HEK293 (cell line): Measurements from ENCODE around the gene DCST1.

Experiments
- OVOL3 ChIP-seq: fragments of 450-650 bp; formaldehyde crosslinking; IDR thresholded peaks from 2 replicates; pipeline ENCODE4 v1.5.1; 2016; ENCODE audit warnings: missing biosample characterization, missing genetic modification characterization
- PRDM1 ChIP-seq: fragments of 450-650 bp; formaldehyde crosslinking; IDR thresholded peaks from 2 replicates; pipeline ENCODE4; 2016; ENCODE audit warnings: missing biosample characterization, missing genetic modification characterization
- PRDM2 ChIP-seq: fragments of 450-650 bp; formaldehyde crosslinking; IDR thresholded peaks from 2 replicates; pipeline ENCODE4 v1.5.1; 2016; ENCODE audit warnings: missing biosample characterization, missing genetic modification characterization, borderline replicate concordance
- SCRT1 ChIP-seq: fragments of 450-650 bp; formaldehyde crosslinking; IDR thresholded peaks from 2 replicates; pipeline ENCODE4 v1.5.1; 2016; ENCODE audit warnings: missing biosample characterization, missing genetic modification characterization, borderline replicate concordance
- ZBTB7A ChIP-seq: fragments of 450-650 bp; formaldehyde crosslinking; IDR thresholded peaks from 2 replicates; pipeline ENCODE4 v1.5.1; 2016; ENCODE audit warnings: low read depth, missing biosample characterization, missing genetic modification characterization
- ZFP69B ChIP-seq: fragments of 450-650 bp; formaldehyde crosslinking; IDR thresholded peaks from 2 replicates; pipeline ENCODE4 v1.5.1; 2016; ENCODE audit warnings: missing biosample characterization, missing genetic modification characterization
- ZNF10 ChIP-seq: fragments of 450-650 bp; formaldehyde crosslinking; IDR thresholded peaks from 2 replicates; pipeline ENCODE4 v1.5.1; 2017; ENCODE audit warnings: missing biosample characterization, missing genetic modification characterization
- ZNF155 ChIP-seq: fragments of 450-650 bp; formaldehyde crosslinking; IDR thresholded peaks from 2 replicates; pipeline ENCODE4 v1.5.1; 2016; ENCODE audit warnings: missing biosample characterization, missing genetic modification characterization
- ZNF221 ChIP-seq: fragments of 450-650 bp; formaldehyde crosslinking; IDR thresholded peaks from 2 replicates; pipeline ENCODE4 v1.5.1; 2017; ENCODE audit warnings: missing biosample characterization, missing genetic modification characterization, borderline replicate concordance
- ZNF248 ChIP-seq: fragments of 450-650 bp; formaldehyde crosslinking; IDR thresholded peaks from 2 replicates; pipeline ENCODE4 v1.5.1; 2017; ENCODE audit warnings: missing biosample characterization, missing genetic modification characterization
- ZNF335 ChIP-seq: fragments of 450-650 bp; formaldehyde crosslinking; conservative IDR thresholded peaks from 2 replicates; pipeline ENCODE4 v1.5.1; 2016; ENCODE audit warnings: missing biosample characterization, missing genetic modification characterization
- ZNF366 ChIP-seq: fragments of 450-650 bp; formaldehyde crosslinking; conservative IDR thresholded peaks from 2 replicates; pipeline ENCODE4 v1.5.1; 2016; ENCODE audit warnings: missing biosample characterization, missing genetic modification characterization
- ZNF37A ChIP-seq: fragments of 450-650 bp; IDR thresholded peaks from 2 replicates; pipeline ENCODE4 v1.5.1; 2018; ENCODE audit warnings: missing biosample characterization, missing genetic modification characterization
- ZNF391 ChIP-seq: fragments of 450-650 bp; formaldehyde crosslinking; IDR thresholded peaks from 2 replicates; pipeline ENCODE4 v1.5.1; 2016; ENCODE audit warnings: low read depth, missing biosample characterization, missing genetic modification characterization, borderline replicate concordance
- ZNF423 ChIP-seq: fragments of 450-650 bp; formaldehyde crosslinking; IDR thresholded peaks from 2 replicates; pipeline ENCODE4 v1.5.1; 2016; ENCODE audit warnings: missing biosample characterization, missing genetic modification characterization
- ZNF510 ChIP-seq: fragments of 450-650 bp; formaldehyde crosslinking; IDR thresholded peaks from 2 replicates; pipeline ENCODE4 v1.5.1; 2018; ENCODE audit warnings: mild to moderate bottlenecking, missing genetic modification characterization, missing biosample characterization; ENCODE audit not compliant: insufficient replicate concordance
- ZNF518A ChIP-seq: fragments of 450-650 bp; formaldehyde crosslinking; conservative IDR thresholded peaks from 2 replicates; pipeline ENCODE4 v1.5.1; 2016; ENCODE audit warnings: low read depth, missing biosample characterization, missing genetic modification characterization
- ZNF521 ChIP-seq: fragments of 450-650 bp; formaldehyde crosslinking; IDR thresholded peaks from 2 replicates; pipeline ENCODE4 v1.5.1; 2017; ENCODE audit warnings: missing biosample characterization, mild to moderate bottlenecking, missing genetic modification characterization
- ZNF555 ChIP-seq: fragments of 450-650 bp; formaldehyde crosslinking; conservative IDR thresholded peaks from 2 replicates; pipeline ENCODE4 v1.5.1; 2017; ENCODE audit warnings: missing biosample characterization, mild to moderate bottlenecking, missing genetic modification characterization, inconsistent platforms
- ZNF571 ChIP-seq: fragments of 450-650 bp; formaldehyde crosslinking; IDR thresholded peaks from 2 replicates; pipeline ENCODE4 v1.5.0; 2017; ENCODE audit warnings: missing biosample characterization, missing genetic modification characterization
- ZNF670 ChIP-seq: fragments of 450-650 bp; formaldehyde crosslinking; IDR thresholded peaks from 2 replicates; pipeline ENCODE4 v1.5.1; 2016; ENCODE audit warnings: missing biosample characterization, missing genetic modification characterization, low read depth
- ZNF76 ChIP-seq: fragments of 450-650 bp; formaldehyde crosslinking; IDR thresholded peaks from 2 replicates; pipeline ENCODE4; 2016; ENCODE audit warnings: low read depth, missing biosample characterization, missing genetic modification characterization, borderline replicate concordance
- ZNF776 ChIP-seq: fragments of 450-650 bp; formaldehyde crosslinking; IDR thresholded peaks from 2 replicates; pipeline ENCODE4 v1.5.0; 2017; ENCODE audit warnings: missing biosample characterization, missing genetic modification characterization, borderline replicate concordance
- ZSCAN23 ChIP-seq: fragments of 450-650 bp; formaldehyde crosslinking; IDR thresholded peaks from 2 replicates; pipeline ENCODE4 v1.5.1; 2016; ENCODE audit warnings: missing biosample characterization, missing genetic modification characterization
- TF ChIP-seq, protein P1 (sequence below): fragments of 450-650 bp; formaldehyde crosslinking; IDR thresholded peaks from 2 replicates; pipeline ENCODE4 v1.5.1; 2017; ENCODE audit warnings: missing biosample characterization, missing genetic modification characterization
- TF ChIP-seq, protein P2 (sequence below): fragments of 450-650 bp; formaldehyde crosslinking; IDR thresholded peaks from 2 replicates; pipeline ENCODE4 v1.5.1; 2016; ENCODE audit warnings: missing biosample characterization, missing genetic modification characterization

The DCST1 gene

DNA sequence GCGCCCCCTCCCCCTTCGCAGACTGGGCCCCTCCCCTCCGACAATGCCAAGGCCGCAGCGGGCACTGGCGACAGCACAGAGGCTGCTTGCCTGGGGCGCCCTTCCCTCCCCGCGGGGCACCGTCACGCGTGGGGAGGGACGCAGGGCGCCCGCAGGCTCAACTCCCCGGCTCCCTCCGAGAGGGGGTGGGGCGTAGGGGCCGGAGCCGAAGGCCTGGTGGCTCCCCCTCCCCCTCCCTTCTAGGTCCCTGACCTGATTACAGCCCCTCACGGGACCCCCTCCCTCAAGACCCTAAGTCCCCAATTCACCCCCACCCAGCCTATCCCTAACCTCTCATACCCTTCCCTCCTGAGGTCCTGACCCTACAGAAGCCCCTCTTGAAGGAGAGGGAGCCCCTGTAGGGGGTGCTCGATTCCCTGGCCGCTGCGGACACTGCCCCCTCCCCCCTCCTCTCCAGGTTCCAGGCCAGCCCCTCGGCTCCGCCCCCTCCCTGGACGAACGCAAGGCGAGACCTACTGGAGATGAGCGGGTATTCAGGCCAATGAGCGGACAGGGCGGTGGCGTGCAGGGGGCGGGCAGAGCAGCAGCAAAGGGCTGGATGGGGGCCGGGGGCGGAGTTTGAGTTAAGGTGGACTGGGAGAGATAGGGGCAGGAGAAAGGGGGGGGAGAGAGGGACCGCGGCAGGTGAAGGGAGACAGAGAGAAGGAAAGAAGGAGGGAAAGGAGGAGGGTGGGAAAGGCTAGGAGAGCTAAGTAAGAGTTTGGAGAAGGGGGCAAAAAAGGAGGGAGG lies 31.8 kb upstream of the DCST1 start (continued):
- TF ChIP-seq ZNF391 (tag by site-specific recombination) (0 out of 2 replicates have a peak, but pooled peaks have one; percentile 41), ZNF776 (tag by site-specific recombination) (no peak), ZBTB7A (tag by site-specific recombination) (peak; percentile 94), ZNF335 (peak; percentile 81), ZNF670 (tag by site-specific recombination) (no peak), ZSCAN23 (tag by site-specific recombination) (peak; percentile 82), PRDM1 (tag by site-specific recombination) (peak; percentile 100), ZNF366 (peak; percentile 98), ZNF37A (tag by site-specific recombination) (peak; percentile 73; the same call in 1 of the 2 replicates), ZFP69B (tag by site-specific recombination) (peak; percentile 70), ZNF555 (tag by site-specific recombination) (no peak), ZNF518A (tag by site-specific recombination) (no peak), ZNF10 (tag by site-specific recombination) (peak; percentile 73; the same call in 1 of the 2 replicates), ZNF248 (tag by site-specific recombination) (no peak), OVOL3 (tag by site-specific recombination) (peak; percentile 64; the same call in 1 of the 2 replicates), SCRT1 (tag by site-specific recombination) (no peak), ZNF521 (no peak), ZNF510 (tag by site-specific recombination) (no peak), ZNF571 (tag by site-specific recombination) (no peak), ZNF155 (tag by site-specific recombination) (no peak), ZNF221 (tag by site-specific recombination) (no peak), PRDM2 (tag by site-specific recombination) (no peak), ZNF76 (tag by site-specific recombination) (peak; percentile 63; the same call in 1 of the 2 replicates), ZNF423 (tag by site-specific recombination) (peak; percentile 68)
- TF ChIP-seq, protein P1, sequence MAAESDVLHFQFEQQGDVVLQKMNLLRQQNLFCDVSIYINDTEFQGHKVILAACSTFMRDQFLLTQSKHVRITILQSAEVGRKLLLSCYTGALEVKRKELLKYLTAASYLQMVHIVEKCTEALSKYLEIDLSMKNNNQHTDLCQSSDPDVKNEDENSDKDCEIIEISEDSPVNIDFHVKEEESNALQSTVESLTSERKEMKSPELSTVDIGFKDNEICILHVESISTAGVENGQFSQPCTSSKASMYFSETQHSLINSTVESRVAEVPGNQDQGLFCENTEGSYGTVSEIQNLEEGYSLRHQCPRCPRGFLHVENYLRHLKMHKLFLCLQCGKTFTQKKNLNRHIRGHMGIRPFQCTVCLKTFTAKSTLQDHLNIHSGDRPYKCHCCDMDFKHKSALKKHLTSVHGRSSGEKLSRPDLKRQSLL (tag by site-specific recombination), result no peak; the same call in 1 of the 2 replicates
- TF ChIP-seq, protein P2, sequence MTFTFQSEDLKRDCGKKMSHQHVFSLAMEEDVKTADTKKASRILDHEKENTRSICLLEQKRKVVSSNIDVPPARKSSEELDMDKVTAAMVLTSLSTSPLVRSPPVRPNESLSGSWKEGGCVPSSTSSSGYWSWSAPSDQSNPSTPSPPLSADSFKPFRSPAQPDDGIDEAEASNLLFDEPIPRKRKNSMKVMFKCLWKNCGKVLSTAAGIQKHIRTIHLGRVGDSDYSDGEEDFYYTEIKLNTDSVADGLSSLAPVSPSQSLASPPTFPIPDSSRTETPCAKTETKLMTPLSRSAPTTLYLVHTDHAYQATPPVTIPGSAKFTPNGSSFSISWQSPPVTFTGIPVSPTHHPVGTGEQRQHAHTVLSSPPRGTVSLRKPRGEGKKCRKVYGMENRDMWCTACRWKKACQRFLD (tag by site-specific recombination), result no peak
